GM19043 (cell line): ENCODE data around the gene CBX2.

Source experiments
- ATAC-seq: cut with Tn5 transposase; IDR thresholded peaks from one replicate; pipeline ENCODE4 v1.9.1; 2021; ENCODE audit warnings: low read depth; ENCODE audit not compliant: unreplicated experiment

Gene CBX2

DNA sequence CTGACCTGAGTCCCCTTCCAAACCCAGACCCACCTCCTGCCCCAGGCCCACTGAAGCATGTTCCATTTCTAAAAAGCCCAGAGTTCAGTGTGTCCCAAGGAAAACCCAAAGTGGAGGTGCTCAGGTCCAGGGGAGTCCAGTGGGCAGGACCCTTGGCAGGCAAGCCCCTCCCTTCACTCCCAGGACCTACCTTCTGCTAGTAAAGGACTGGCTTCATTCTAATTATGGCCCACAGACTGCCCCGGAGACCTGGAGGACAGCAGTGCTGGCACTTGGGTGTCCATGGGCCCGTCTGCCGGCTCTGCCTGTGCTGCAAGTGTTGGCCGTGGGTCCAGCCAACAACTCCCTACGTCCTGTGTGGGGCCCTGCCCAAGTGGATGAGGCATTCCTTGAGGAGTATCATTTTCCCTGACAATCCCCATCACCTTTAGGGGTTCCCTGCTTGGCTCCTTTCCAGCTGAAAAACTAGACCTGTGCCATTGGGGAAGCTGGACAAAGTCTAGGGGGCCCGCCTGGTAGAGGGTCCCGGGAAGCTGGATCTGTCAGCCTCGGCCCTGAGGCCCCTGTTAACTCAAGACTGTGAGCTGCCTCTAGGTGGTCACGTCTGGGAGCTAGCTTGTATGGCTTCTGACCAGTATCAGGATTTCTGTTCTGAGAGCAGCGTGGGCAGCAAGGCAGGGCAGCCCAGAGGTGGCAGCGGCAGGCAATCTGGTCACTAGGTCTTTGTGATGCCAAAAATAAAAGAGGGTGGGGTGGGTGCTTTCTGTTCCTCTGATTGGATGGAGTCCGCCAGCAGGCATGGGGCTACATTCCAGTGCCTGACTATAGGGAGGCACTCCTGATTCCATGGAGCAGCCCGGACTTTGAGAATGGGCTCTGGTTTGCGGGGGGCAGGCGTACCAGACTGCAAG, 8.2 kb downstream of the CBX2 start:
- ATAC-seq: no peak

DNA sequence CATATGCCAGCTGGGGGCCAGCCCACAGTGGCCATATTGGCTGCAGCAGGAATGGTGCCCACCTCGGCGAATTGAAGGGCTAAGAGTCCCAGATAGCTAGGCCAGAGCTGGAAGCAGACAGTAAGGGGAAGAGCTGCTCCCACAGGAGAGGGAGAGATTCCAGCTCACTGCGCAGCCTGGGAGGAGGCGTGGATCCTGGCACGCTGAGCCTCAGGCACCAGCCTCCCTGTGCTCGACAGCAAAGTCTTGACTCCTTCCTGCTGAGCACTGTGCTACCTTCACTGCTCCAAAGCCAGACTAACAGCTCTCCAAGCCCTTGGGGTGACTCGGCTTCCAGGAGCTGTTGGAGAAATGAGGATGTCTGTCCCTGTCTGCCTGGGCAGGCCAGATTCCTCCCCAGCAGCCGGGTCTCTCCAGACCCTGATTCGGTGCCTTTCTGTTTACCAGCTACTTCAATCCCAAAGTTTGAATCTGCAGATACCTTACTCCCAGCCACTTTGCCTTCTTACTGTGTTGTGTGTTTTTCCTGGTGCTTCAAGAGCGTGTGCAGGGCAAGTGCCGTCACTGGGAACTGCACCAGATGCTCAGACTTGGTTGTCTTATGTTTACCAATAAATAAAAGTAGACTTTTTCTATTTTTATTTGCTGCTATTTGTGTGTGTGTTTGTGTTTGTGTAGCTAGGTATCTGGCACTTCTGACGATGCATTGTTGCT, 9.1 kb downstream of the CBX2 start:
- ATAC-seq: no peak

DNA sequence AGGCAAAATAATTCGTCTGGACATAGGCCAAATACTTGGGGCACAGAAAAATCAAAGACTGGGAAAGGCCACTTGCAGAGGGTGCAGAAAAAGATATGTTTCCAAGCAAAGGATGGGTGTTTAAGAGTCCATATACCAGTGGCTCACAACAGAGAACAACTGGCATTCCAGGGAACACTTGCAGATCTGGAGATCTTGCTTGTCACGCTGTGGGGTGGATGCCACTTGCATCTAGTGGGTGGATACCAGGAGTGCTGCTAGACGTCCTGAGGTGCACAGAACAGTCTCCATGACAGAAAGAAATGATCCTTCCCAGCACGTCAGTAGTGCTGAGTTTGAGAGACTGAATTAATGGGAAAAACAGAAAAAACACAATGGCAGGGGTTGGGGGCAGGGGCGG, 10.5 kb downstream of the CBX2 start:
- no peak for ATAC-seq

- ATAC-seq: no peak
These were observed 11.3 kb downstream of the CBX2 start for GRCh38 chr17:79788989-79789942.

- no peak for ATAC-seq
These were observed 12.2 kb downstream of the CBX2 start for GRCh38 chr17:79789943-79790804.

DNA sequence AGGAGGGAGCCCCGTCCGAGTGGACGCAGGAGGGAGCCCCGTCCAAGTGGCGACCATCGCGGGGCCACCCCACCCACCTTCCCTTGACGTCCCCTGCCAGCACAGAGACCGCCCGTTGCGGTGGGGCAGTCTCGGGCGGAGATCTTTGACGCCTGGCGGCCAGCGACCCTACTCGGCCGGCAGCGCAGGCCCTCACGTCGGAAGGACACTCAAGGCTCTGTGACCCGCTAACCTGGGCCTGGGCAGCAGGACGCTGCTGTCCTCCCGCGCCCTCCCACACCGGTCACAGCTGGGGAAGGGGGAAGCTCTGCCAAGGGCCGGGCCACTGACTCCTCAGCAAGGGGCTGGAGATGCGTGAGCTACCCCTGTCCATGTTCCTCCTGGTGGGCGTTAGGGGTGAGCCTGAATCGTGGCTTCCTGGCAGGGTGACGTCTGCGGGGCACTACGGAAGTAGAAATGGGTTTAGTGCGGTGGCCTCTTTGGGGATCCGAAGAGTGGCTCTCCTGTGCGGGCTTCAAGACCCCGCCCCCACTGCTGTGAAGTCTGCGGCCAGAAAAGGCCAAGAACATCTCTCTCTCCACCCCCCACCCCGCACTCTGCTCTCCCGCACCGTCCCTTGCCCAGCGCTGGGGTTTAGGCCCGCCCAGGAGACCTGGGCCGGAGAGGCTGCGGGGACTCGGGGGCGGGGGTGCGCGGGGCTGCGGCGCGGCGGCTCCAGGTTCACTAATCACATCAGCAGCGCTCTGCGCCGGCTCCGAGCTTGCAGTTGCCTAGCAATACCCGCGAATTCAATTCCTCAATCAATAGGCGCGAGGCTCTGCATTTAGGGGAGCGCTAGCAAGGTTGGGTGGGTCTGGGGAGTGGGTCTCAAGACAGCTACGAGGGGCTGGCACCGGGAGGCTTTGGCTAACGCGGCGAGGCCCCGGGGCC, 13.1 kb downstream of the CBX2 start:
- no peak for ATAC-seq

- no peak for ATAC-seq
These were observed 13.8 kb downstream of the CBX2 start for GRCh38 chr17:79791735-79792161.

DNA sequence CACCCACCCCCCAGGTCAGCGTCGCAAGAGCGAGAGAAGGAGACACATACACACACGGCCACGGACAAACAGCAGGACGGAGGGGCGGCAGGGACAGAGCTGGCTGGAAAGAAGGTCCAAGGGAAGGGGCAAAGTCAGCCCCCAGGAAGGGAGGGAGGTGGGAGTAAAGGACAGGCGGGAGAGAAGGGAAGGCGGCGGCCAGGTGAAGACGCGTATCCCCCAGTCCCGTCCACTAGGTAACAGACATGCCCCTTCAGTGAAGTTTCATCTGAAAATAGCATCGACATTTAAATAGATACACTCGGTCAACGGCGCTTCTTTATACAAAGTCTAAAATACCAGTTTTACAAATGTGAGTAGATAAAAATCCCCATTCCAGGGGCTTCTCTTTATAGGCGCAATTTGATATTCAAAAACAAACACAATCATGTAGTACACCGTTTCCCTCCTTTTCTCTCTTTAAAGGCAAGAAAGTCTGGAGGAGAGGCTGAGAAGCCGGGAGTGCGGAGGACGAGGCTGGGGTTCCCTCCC, 14.5 kb downstream of the CBX2 start:
- no peak for ATAC-seq

DNA sequence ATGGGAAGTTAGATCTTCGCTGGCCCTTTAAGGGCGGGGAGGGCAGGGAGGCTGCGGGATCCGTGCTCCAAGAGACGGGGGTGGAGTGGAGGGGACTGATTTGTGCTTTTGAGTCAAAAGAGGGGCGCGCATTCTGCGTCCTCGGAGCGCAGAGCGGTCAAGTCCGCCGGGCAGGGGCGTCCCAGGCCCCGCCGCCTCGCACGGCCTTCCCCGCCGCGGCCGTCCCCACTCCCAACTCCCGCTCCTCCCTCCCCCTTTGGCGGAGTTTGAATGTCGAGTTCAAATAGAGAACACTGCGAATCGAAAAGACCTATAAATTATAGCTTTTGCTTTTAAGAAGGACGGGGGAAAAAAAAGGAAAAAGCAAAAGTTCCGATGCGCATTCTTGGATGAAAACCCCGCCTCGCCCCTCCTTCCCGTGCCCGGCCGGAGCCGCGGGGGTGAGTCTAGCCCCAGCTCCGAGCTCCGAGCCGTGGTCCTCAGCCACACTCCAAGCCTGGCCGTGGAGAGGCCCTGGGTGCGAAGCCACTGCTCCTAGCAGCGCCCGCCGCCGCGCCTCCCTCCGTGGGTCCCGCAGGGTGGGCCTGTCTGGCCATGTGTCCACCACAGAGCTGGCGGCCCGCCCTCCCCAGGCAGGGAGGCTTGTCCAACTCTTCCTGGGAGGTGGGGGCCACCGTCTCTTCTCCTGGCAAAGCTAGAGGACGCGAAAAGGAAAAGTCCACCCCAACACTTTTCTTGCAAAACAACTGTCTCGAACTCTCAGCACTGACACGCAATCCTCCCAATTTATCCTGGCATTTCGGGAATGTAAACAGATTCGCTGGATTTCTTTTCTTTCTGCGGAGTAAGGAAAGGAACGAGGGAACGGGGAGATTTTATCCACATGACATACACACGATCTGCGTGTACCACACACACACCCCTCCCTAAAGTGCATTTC, 15.3 kb downstream of the CBX2 start:
- no peak for ATAC-seq

DNA sequence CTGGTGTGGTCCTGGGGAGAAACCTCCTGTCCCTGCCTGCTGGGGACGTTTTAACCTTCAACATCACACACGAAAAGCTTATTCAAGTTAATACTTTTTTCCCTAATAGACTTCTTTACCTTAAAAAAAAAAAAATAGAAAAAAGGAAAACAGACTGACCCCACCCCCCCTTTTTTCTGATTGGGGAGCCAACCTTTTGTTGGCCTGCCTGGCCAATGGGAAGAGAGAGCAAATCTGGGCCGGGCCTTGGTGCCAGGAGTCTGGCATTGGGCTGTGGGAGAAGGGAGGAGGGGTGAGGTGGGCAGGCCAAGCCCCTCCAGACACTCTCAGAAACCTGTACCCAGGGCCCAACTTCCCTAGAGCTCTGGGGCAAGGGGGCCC, 16.0 kb downstream of the CBX2 start:
- ATAC-seq: no peak

DNA sequence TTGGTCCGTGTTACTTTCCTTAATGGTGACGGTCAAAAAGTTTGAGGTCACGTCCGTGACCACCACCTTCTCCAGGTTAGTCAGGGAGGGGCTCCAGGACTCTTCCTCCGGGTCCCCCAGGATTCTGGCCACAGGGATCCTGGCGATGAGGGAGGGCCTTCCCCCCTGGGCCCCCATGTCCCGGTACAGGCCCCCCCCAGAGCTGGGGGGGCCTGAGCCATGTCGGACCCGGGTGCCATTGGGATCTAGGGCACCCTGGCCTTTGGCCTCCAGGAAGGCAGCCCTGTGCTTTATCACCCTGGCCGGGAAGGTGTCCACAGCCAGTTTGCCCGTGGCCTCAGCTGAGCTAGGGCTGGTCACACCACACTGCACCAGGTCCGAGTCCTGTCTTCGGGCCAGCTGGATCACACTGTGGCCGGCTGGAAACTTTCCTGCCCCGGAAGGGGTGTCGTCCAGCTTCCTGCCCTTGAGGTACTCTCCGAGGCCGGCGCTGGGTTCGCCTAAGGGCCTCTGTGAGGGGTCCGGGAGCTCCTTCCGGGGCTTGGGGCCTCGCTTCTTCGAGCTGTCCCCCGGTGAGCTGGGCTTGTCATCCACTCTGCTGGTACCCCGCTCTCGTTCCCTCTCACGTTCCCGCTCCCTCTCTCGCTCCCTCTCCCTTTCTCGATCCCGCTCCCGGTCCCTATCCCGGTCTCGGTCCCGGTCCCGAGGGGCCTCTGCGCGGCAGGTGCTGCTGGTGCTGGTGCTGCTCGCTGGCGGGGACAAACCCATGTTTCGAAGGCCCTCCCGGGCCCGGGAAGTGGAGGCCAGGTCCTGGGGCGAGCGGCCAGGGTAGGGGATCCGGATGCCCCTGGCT, 16.9 kb downstream of the CBX2 start:
- no peak for ATAC-seq

GRCh38 chr17:79795795-79796443, 18.0 kb downstream of the CBX2 start:
- ATAC-seq: no peak

- ATAC-seq: no peak
These were observed 18.5 kb downstream of the CBX2 start for GRCh38 chr17:79796444-79796762.

DNA sequence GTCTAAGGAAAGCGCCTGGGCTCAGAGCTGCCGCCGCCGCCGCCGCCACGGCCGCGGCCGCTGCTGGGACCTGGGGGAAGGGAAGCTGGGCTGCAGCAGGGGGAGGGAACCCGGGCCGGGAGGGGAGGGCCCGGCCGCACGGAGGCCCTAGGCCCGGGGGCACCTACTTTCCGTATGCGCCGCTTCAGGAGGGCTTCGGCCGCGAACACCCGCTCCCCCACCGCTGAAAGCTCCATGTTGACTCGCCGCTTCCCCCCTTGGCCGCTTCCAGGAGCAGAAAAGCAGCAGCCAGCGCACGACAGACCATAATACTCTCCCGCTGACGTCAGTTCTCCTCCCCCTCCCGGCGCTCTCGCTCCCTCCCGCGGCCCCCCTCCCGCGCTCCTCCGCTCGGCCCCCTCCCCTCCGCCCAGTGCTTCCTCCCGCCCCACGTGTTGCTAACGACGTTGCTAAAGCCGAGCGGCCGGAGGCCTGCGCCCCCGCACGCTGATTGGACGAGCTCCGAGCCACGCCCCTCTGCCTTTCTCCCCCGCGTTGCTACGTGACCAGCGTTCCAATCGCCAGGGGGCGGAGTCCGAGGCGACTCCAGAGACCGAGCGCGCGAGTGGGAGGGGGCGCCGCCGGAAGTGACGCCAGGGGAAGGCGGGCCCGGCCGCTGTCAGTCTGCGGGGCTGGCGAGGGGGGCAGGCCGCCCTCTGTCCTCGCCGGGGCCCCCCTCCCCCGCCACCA, 19.0 kb downstream of the CBX2 start, which contains the start of gene CBX8:
Gene CBX8, minus strand, starts transcription at position 315 of the 729 bp plus-strand sequence. Its CDS starts 79 bp downstream, at position 236.
- peak; percentile 85 for ATAC-seq
